GM12872 (cell line): ENCODE measurements around the gene SDK2.

Experiments used
- TF ChIP-seq, protein P1 (sequence below): IDR thresholded peaks from 3 replicates; pipeline ENCODE4 v1.5.1; 2011; ENCODE audit warnings: low read depth, mild to moderate bottlenecking, low read length, moderate library complexity; ENCODE audit not compliant: insufficient read depth

The SDK2 gene

DNA sequence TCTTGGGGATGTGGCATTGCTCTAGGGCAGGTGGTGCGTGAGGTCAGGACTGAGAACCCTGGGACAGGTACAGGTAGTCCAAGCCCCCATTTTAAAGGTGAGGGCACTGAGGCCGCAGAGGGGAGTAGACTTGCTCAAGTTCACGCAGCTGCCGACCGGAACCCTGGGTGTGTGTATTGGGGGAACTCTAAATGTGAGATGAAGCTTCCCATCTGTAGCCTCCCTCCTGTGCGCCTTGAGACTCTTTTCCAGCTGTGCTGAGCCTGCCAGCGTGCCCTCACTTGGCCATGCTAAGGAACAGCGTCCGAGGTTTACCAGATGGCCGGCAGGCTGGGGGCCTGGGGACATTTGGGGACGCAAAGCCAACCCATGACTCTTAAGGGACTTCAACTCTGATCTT, 253.4 kb downstream of the SDK2 start:
- TF ChIP-seq, protein P1, sequence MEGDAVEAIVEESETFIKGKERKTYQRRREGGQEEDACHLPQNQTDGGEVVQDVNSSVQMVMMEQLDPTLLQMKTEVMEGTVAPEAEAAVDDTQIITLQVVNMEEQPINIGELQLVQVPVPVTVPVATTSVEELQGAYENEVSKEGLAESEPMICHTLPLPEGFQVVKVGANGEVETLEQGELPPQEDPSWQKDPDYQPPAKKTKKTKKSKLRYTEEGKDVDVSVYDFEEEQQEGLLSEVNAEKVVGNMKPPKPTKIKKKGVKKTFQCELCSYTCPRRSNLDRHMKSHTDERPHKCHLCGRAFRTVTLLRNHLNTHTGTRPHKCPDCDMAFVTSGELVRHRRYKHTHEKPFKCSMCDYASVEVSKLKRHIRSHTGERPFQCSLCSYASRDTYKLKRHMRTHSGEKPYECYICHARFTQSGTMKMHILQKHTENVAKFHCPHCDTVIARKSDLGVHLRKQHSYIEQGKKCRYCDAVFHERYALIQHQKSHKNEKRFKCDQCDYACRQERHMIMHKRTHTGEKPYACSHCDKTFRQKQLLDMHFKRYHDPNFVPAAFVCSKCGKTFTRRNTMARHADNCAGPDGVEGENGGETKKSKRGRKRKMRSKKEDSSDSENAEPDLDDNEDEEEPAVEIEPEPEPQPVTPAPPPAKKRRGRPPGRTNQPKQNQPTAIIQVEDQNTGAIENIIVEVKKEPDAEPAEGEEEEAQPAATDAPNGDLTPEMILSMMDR: no peak

- TF ChIP-seq, protein P1: no peak
These were observed 254.0 kb downstream of the SDK2 start for GRCh38 chr17:73390221-73390620.

DNA sequence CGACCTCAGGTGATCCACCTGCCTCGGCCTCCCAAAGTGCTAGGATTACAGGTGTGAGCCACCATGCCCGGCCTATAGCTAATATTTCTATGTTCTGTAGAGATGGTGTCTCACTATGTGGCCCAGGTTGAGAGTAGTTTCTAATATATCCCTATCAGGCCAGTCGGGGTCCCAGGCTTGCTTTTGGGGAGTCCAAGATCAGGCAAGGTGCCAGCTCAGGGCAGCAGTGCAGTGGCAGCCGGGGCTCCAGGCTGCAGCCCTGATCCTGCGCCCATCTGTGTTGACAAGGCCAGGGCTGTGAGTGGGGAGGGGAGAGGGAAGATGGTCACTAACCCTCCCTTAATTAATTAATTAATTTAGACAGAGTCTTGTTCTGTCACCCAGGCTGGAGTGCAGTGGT, 254.8 kb downstream of the SDK2 start:
- TF ChIP-seq, protein P1: no peak

DNA sequence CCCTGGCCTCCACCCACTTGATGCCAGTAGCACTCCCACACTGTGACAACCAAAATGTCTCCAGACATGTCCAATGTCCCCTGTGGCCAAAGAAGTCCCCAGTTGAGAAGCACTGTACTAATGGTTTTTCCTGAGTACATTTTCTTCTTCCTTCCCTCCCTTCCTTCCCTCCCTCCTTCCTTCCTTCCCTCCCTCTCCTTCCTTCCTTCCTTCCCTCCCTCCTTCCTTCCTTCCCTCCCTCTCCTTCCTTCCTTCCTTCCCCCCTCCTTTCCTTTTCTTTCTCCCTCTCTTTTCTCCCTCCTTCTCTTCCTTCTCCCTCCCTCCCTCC, 255.7 kb downstream of the SDK2 start:
- TF ChIP-seq, protein P1: no peak

- TF ChIP-seq, protein P1: no peak
These were observed 256.3 kb downstream of the SDK2 start for GRCh38 chr17:73387746-73388577.

DNA sequence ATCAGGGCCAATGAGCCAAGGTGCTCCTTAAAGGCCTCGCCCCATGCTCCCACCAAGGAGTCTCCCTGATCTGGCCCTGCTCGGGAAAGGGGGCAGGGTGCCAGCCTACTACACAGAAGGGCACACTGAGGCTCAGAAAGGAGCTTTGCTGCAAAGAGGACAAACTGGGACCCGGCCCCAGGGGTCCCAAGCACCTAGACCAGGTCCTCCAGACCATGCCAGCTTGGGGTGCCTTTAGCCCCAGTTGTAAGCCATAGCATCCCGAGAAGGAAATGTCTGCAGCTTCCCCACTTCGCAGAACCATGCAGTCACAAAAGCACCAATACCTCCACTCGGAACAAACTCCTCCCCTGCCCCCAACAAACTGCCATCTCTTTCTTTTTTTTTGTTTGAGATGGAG, 257.7 kb downstream of the SDK2 start:
- TF ChIP-seq, protein P1: no peak

GRCh38 chr17:73384926-73385325, 259.3 kb downstream of the SDK2 start:
- TF ChIP-seq, protein P1: no peak
